HepG2 (cell line): Measurements from ENCODE around the gene UQCR11. TPM values are rescaled to one million over a fixed set of nuclear protein-coding genes. Genes with fewer than 3 reads are reported as not detected.

ENCODE experiments used
- ATF7 ChIP-seq, 2 experiments: fragments of 450-650 bp in 1 of 2; sonication (generic) in 1 of 2; formaldehyde crosslinking in 1 of 2; IDR thresholded peaks; 2 replicates each; pipeline versions ENCODE4 v1.4.0 to v1.6.1; 2016 to 2020; ENCODE audit warnings: antibody characterized with exemption in 1 of 2, mild to moderate bottlenecking in 1 of 2, missing genetic modification reagents in 1 of 2
- CEBPZ ChIP-seq: IDR thresholded peaks from 2 replicates; pipeline ENCODE4 v1.6.1; 2012; ENCODE audit warnings: low read length, improper control_type of control experiment
- CENPT ChIP-seq: sonication (generic); formaldehyde crosslinking; IDR thresholded peaks from 2 replicates; pipeline ENCODE4 v1.8.0; 2022; ENCODE audit warnings: low read depth, mild to moderate bottlenecking, moderate library complexity, missing genetic modification reagents
- CTCF ChIP-seq: sonication (generic); formaldehyde crosslinking; IDR thresholded peaks from 2 replicates; pipeline ENCODE4 v1.5.0; 2020; ENCODE audit warnings: mild to moderate bottlenecking, missing genetic modification reagents, moderate library complexity
- DPF2 ChIP-seq: sonication (generic); formaldehyde crosslinking; IDR thresholded peaks from 2 replicates; pipeline ENCODE4 v1.4.0; 2020; ENCODE audit warnings: mild to moderate bottlenecking, low read depth, missing genetic modification reagents, borderline replicate concordance
- ETS1 ChIP-seq: sonication (generic); formaldehyde crosslinking; IDR thresholded peaks from 2 replicates; pipeline ENCODE4 v1.4.0; 2020; ENCODE audit warnings: missing genetic modification reagents
- GATA4 ChIP-seq: sonication (generic); IDR thresholded peaks from 2 replicates; pipeline ENCODE4 v1.6.1; 2016; ENCODE audit warnings: antibody characterized with exemption, low read depth, borderline replicate concordance
- HHEX ChIP-seq: IDR thresholded peaks from 2 replicates; pipeline ENCODE4 v1.6.1; 2016; ENCODE audit warnings: control low read depth
- HNRNPH1 ChIP-seq: fragments of 200-400 bp; formaldehyde crosslinking; optimal IDR thresholded peaks from 2 replicates; pipeline ENCODE3; 2017; ENCODE audit warnings: mild to moderate bottlenecking, low read depth, low read length
- NR2F6 ChIP-seq, 2 experiments: IDR thresholded peaks; 2 replicates each; pipeline ENCODE4 v1.6.1; 2016; ENCODE audit warnings: antibody characterized with exemption in 1 of 2, mild to moderate bottlenecking in 1 of 2
- PPARG ChIP-seq: conservative IDR thresholded peaks from 2 replicates; pipeline ENCODE4 v1.6.1; 2016; ENCODE audit warnings: missing biosample characterization, missing genetic modification reagents
- TSC22D2 ChIP-seq: sonication (generic); formaldehyde crosslinking; IDR thresholded peaks from 2 replicates; pipeline ENCODE4 v1.5.1; 2020; ENCODE audit warnings: missing genetic modification reagents, mild to moderate bottlenecking, borderline replicate concordance
- ZBTB37 ChIP-seq: sonication (generic); formaldehyde crosslinking; IDR thresholded peaks from 2 replicates; pipeline ENCODE4 v1.4.0; 2020; ENCODE audit warnings: mild to moderate bottlenecking, missing genetic modification reagents
- ZFP36L1 ChIP-seq: sonication (generic); formaldehyde crosslinking; IDR thresholded peaks from 2 replicates; pipeline ENCODE4 v1.8.0; 2022; ENCODE audit warnings: mild to moderate bottlenecking, missing genetic modification reagents, moderate library complexity
- ZNF136 ChIP-seq: sonication (generic); formaldehyde crosslinking; IDR thresholded peaks from 2 replicates; pipeline ENCODE4 v1.8.1; 2022; ENCODE audit warnings: low read depth, mild to moderate bottlenecking, moderate library complexity, missing genetic modification reagents
- ZNF597 ChIP-seq: sonication (generic); formaldehyde crosslinking; IDR thresholded peaks from 2 replicates; pipeline ENCODE4 v1.5.0; 2020; ENCODE audit warnings: missing genetic modification reagents
- ZNF737 ChIP-seq: sonication (generic); formaldehyde crosslinking; IDR thresholded peaks from 2 replicates; pipeline ENCODE4 v1.5.0; 2020; ENCODE audit warnings: missing genetic modification reagents, mild to moderate bottlenecking, borderline replicate concordance
- polyA plus RNA-seq, 8 experiments: library from polyadenylated mRNA; depleted of rRNA in 3 of 8; stranded (reverse) in 7 of 8; unstranded in 1 of 8; fragments of >200 nt; fragmentation: Illumina TruSeq in 4 of 8; extraction: Trizol in 4 of 8; gene quantifications; 2 replicates each; pipeline versions ENCODE4 v1.2.1 to v1.2.3, GENCODE V29; 2011 to 2016; ENCODE audit warnings: low read depth in 4 of 8, missing spikeins in 1 of 8, mixed read lengths in 1 of 8; ENCODE audit not compliant: insufficient read depth in 1 of 8
- total RNA-seq, 5 experiments: library from RNA; depleted of rRNA; stranded (reverse); fragments of >200 nt; fragmentation: Illumina TruSeq; extraction: Trizol; gene quantifications; 2 replicates each; pipeline ENCODE4 v1.2.3, GENCODE V29; 2016; ENCODE audit warnings: low read depth in 1 of 5

UQCR11 gene
- total and polyA plus RNA-seq, 2 of the 13 experiments (the other 11 are each of a cell fraction or from before 2014, with no cell fraction given) = 125 to 214 TPM

- TF ChIP-seq ZBTB37 (CRISPR knock-in tag) (no peak), ZNF136 (CRISPR knock-in tag) (no peak), CEBPZ (no peak), HNRNPH1 (no peak), NR2F6 (IDR thresholded peaks at IDR 0.05) (no peak), NR2F6 (CRISPR knock-in tag; IDR thresholded peaks at IDR 0.05) (peak; percentile 63), ZNF737 (CRISPR knock-in tag) (0 out of 2 replicates have a peak, but pooled peaks have one; percentile 53), ZFP36L1 (CRISPR knock-in tag) (peak; percentile 69; the same call in 1 of the 2 replicates), CTCF (peak; percentile 87), GATA4 (0 out of 2 replicates have a peak, but pooled peaks have one; percentile 9), TSC22D2 (no peak), ETS1 (no peak), HHEX (CRISPR knock-in tag) (no peak), DPF2 (CRISPR knock-in tag) (no peak), CENPT (no peak; the same call in 1 of the 2 replicates), ZNF597 (CRISPR knock-in tag) (no peak), PPARG (CRISPR knock-in tag) (no peak), ATF7 (IDR thresholded peaks at IDR 0.05) (no peak), ATF7 (CRISPR knock-in tag; IDR thresholded peaks at IDR 0.05) (no peak)
Observed at GRCh38 chr19:1605236-1606137, at the start of gene UQCR11 (continued).
